H1 (cell line): ENCODE measurements around the gene GLRB. TPM values are rescaled to one million over a fixed set of nuclear protein-coding genes. Genes with fewer than 3 reads are reported as not detected.

ENCODE experiments used
- CTCF ChIA-PET: fragments of 300-600 bp; sonication (Branson Sonifier 250); formaldehyde crosslinking; loops from one replicate; lab custom pipeline; 2021; ENCODE audit not compliant: partially characterized antibody; lab: Charles Lee
- POLR2A ChIA-PET: fragments of 300-600 bp; sonication (Branson Sonifier 250); formaldehyde crosslinking; loops from one replicate; lab custom pipeline; 2021; ENCODE audit warnings: inconsistent platforms; ENCODE audit not compliant: partially characterized antibody; lab: Charles Lee
- DNase-seq, 2 experiments: peaks; one replicate each; pipeline versions ENCODE4 v3.0.0 to v3.0.0-alpha.2; 2010 to 2022; ENCODE audit warnings: low spot score in 2 of 2, low read depth in 1 of 2, mixed read lengths in 1 of 2
- FAIRE-seq: peaks from 2 replicates; lab custom pipeline; 2011; peaks lifted over from hg19 to GRCh38; lab: Jason Lieb, UNC
- H2AFZ ChIP-seq: 2 replicates; pipeline ENCODE4 v1.8.1; 2012; ENCODE audit warnings: low read length, inconsistent platforms
- H2AK5ac ChIP-seq: 2 replicates; pipeline ENCODE4 v1.6.1; 2013; ENCODE audit warnings: low read depth, low read length
- H2BK120ac ChIP-seq: replicated peaks from 2 replicates; pipeline ENCODE3; 2013; ENCODE audit warnings: low read depth, low read length, inconsistent platforms
- H2BK12ac ChIP-seq: 2 replicates; pipeline ENCODE4 v1.6.1; 2013; ENCODE audit warnings: low read depth, low read length
- H2BK15ac ChIP-seq: 2 replicates; pipeline ENCODE4 v1.6.1; 2013; ENCODE audit warnings: low read length
- H2BK20ac ChIP-seq: 2 replicates; pipeline ENCODE4 v1.6.1; 2013; ENCODE audit warnings: low read length
- H2BK5ac ChIP-seq: 2 replicates; pipeline ENCODE4 v1.6.1; 2013; ENCODE audit warnings: low read depth, low read length
- H3K14ac ChIP-seq: 2 replicates; pipeline ENCODE4 v1.6.1; 2013; ENCODE audit warnings: inconsistent platforms; ENCODE audit not compliant: insufficient read length
- H3K18ac ChIP-seq: 2 replicates; pipeline ENCODE4 v1.6.1; 2013; ENCODE audit warnings: low read length; ENCODE audit errors: extremely low read depth
- H3K23ac ChIP-seq: 2 replicates; pipeline ENCODE4 v1.6.1; 2013; ENCODE audit warnings: inconsistent platforms; ENCODE audit not compliant: insufficient read length
- H3K23me2 ChIP-seq: 2 replicates; pipeline ENCODE4 v1.6.1; 2013; ENCODE audit warnings: low read depth, low read length
- H3K27ac ChIP-seq: 2 replicates; pipeline ENCODE4 v1.6.1; 2011; ENCODE audit warnings: low read depth, low read length, inconsistent platforms
- H3K27me3 ChIP-seq, 4 experiments: replicated peaks in 1 of 4; 1 replicate in 1 of 4; 2 replicates in 3 of 4; pipeline versions ENCODE4 v1.6.1 to v1.8.1; 2011 to 2013; ENCODE audit warnings: low read length in 3 of 4, mild to moderate bottlenecking in 3 of 4, inconsistent platforms in 2 of 4, mixed read lengths in 2 of 4, moderate library complexity in 1 of 4; ENCODE audit not compliant: control insufficient read depth in 3 of 4, insufficient read depth in 3 of 4; ENCODE audit errors: extremely low read depth in 1 of 4
- H3K36me3 ChIP-seq, 4 experiments: 2 replicates each; pipeline versions ENCODE4 v1.6.1 to v1.8.1; 2011 to 2013; ENCODE audit warnings: mild to moderate bottlenecking in 4 of 4, low read length in 3 of 4, moderate library complexity in 2 of 4, control low read depth in 1 of 4, inconsistent platforms in 1 of 4; ENCODE audit not compliant: insufficient read depth in 4 of 4, control insufficient read depth in 2 of 4
- H3K4ac ChIP-seq: replicated peaks from 2 replicates; pipeline ENCODE3; 2013; ENCODE audit warnings: low read length, low read depth, mixed read lengths, inconsistent platforms; ENCODE audit not compliant: insufficient read length
- H3K4me1 ChIP-seq, 4 experiments: replicated peaks in 1 of 4; 1 replicate in 1 of 4; 2 replicates in 3 of 4; pipeline versions ENCODE4 v1.6.1 to v1.8.1; 2011 to 2013; ENCODE audit warnings: low read length in 3 of 4, inconsistent platforms in 2 of 4, mixed read lengths in 1 of 4; ENCODE audit not compliant: insufficient read depth in 4 of 4, control insufficient read depth in 3 of 4
- H3K4me2 ChIP-seq, 2 experiments: 2 replicates each; pipeline versions ENCODE4 v1.6.1 to v1.8.1; 2011 to 2013; ENCODE audit warnings: low read depth in 2 of 2, low read length in 2 of 2, control low read depth in 1 of 2, inconsistent platforms in 1 of 2, mild to moderate bottlenecking in 1 of 2; ENCODE audit not compliant: insufficient read depth in 1 of 2
- H3K4me3 ChIP-seq, 4 experiments: fragments of 200-600, 300-600 bp in 1 of 4; sonication (generic), shearing (Covaris generic), sonication (Bioruptor Twin) in 1 of 4; 2 replicates each; pipeline versions ENCODE4 v1.5.1 to v1.8.1; 2011 to 2016; ENCODE audit warnings: low read length in 4 of 4, low read depth in 3 of 4, control low read depth in 2 of 4, inconsistent platforms in 2 of 4, mild to moderate bottlenecking in 2 of 4, mixed read lengths in 1 of 4, moderate library complexity in 1 of 4; ENCODE audit not compliant: insufficient read depth in 2 of 4; ENCODE audit errors: extremely low read depth in 1 of 4
- H3K56ac ChIP-seq: replicated peaks from 2 replicates; pipeline ENCODE3; 2013; ENCODE audit warnings: low read depth, mild to moderate bottlenecking, mixed read lengths, low read length, inconsistent platforms; ENCODE audit not compliant: insufficient read length
- H3K79me1 ChIP-seq: 2 replicates; pipeline ENCODE4 v1.6.1; 2013; ENCODE audit warnings: low read depth, low read length, control low read depth
- H3K79me2 ChIP-seq, 2 experiments: 2 replicates each; pipeline versions ENCODE4 v1.6.1 to v1.8.1; 2012 to 2013; ENCODE audit warnings: low read length in 2 of 2, mild to moderate bottlenecking in 2 of 2, inconsistent platforms in 1 of 2; ENCODE audit not compliant: insufficient read depth in 2 of 2, control insufficient read depth in 1 of 2
- H3K9ac ChIP-seq, 4 experiments: replicated peaks in 1 of 4; 1 replicate in 1 of 4; 2 replicates in 3 of 4; pipeline versions ENCODE4 v1.6.1 to v1.8.1; 2011 to 2013; ENCODE audit warnings: low read depth in 3 of 4, low read length in 3 of 4, control low read depth in 2 of 4, mild to moderate bottlenecking in 2 of 4, moderate library complexity in 2 of 4, inconsistent platforms in 1 of 4; ENCODE audit errors: extremely low read depth in 1 of 4
- H3K9me3 ChIP-seq, 2 experiments: 2 replicates each; pipeline versions ENCODE4 v1.6.1 to v1.8.1; 2012 to 2013; ENCODE audit warnings: mild to moderate bottlenecking in 2 of 2, moderate library complexity in 2 of 2, control low read depth in 1 of 2, inconsistent platforms in 1 of 2, low read depth in 1 of 2, low read length in 1 of 2, mixed read lengths in 1 of 2; ENCODE audit not compliant: insufficient read depth in 2 of 2
- H4K20me1 ChIP-seq, 2 experiments: replicated peaks in 1 of 2; 2 replicates each; pipeline versions ENCODE3 to v1.8.1; 2011 to 2013; ENCODE audit warnings: inconsistent platforms in 2 of 2, low read length in 2 of 2, mild to moderate bottlenecking in 1 of 2; ENCODE audit not compliant: insufficient read depth in 2 of 2, control insufficient read depth in 1 of 2
- H4K5ac ChIP-seq: 2 replicates; pipeline ENCODE4 v1.6.1; 2013; ENCODE audit warnings: low read length, low read depth, mixed read lengths, inconsistent platforms; ENCODE audit not compliant: insufficient read length
- H4K8ac ChIP-seq: 2 replicates; pipeline ENCODE4 v1.8.0; 2013; ENCODE audit warnings: mild to moderate bottlenecking, moderate library complexity, low read length, inconsistent platforms; ENCODE audit not compliant: insufficient read depth; ENCODE audit errors: extremely low read depth
- H4K91ac ChIP-seq: replicated peaks from 2 replicates; pipeline ENCODE3; 2013; ENCODE audit warnings: low read length, mixed read lengths, inconsistent platforms; ENCODE audit not compliant: insufficient read length
- CBX5 ChIP-seq: fragments of 300-800, 300-1000 bp; sonication (generic); IDR thresholded peaks from 2 replicates; pipeline ENCODE4 v1.7.1; 2016; ENCODE audit warnings: antibody characterized with exemption, low read length, low read depth
- CBX8 ChIP-seq: fragments of 300-800, 300-1000 bp; sonication (generic); IDR thresholded peaks from 2 replicates; pipeline ENCODE4 v1.7.1; 2016; ENCODE audit warnings: low read depth, low read length, borderline replicate concordance
- EGR1 ChIP-seq: IDR thresholded peaks from 2 replicates; pipeline ENCODE4 v1.6.1; 2011; ENCODE audit warnings: low read depth, low read length, borderline replicate concordance
- EZH2 ChIP-seq: fragments of 200-600 bp; sonication (generic); IDR thresholded peaks from 2 replicates; pipeline ENCODE4 v1.7.1; 2012; ENCODE audit warnings: low read depth, mild to moderate bottlenecking, moderate library complexity, low read length, inconsistent platforms; ENCODE audit not compliant: severe bottlenecking
- FOSL1 ChIP-seq: IDR thresholded peaks from 2 replicates; pipeline ENCODE4 v1.6.1; 2011; ENCODE audit warnings: mild to moderate bottlenecking, low read depth, low read length, moderate library complexity; ENCODE audit not compliant: insufficient read depth
- HDAC2 ChIP-seq, 2 experiments: fragments of 300-600 bp in 1 of 2; sonication (generic) in 1 of 2; IDR thresholded peaks; 2 replicates each; pipeline ENCODE4 v1.6.1; 2011 to 2012; ENCODE audit warnings: low read depth in 2 of 2, low read length in 2 of 2, mild to moderate bottlenecking in 2 of 2, moderate library complexity in 2 of 2, borderline replicate concordance in 1 of 2, inconsistent platforms in 1 of 2
- POLR2AphosphoS5 ChIP-seq: IDR thresholded peaks from 2 replicates; pipeline ENCODE4 v1.6.1; 2011; ENCODE audit warnings: low read depth, low read length
- RBBP5 ChIP-seq: IDR thresholded peaks from 2 replicates; pipeline ENCODE4 v1.7.1; 2012; ENCODE audit warnings: low read depth, mild to moderate bottlenecking, inconsistent platforms, low read length, moderate library complexity, borderline replicate concordance
- SAP30 ChIP-seq: fragments of 300-600 bp; sonication (generic); IDR thresholded peaks from 2 replicates; pipeline ENCODE4 v1.7.1; 2012; ENCODE audit warnings: low read length, moderate library complexity, mild to moderate bottlenecking, inconsistent platforms; ENCODE audit not compliant: insufficient read depth, insufficient replicate concordance
- SIX5 ChIP-seq: IDR thresholded peaks from 2 replicates; pipeline ENCODE4 v1.6.1; 2011; ENCODE audit warnings: mild to moderate bottlenecking, low read depth, low read length
- TAF1 ChIP-seq: IDR thresholded peaks from 2 replicates; pipeline ENCODE4 v1.6.1; 2011; ENCODE audit warnings: mild to moderate bottlenecking, low read depth, low read length
- TBP ChIP-seq: IDR thresholded peaks from 2 replicates; pipeline ENCODE4 v1.6.1; 2011; ENCODE audit warnings: low read depth, low read length, improper control_type of control experiment
- TEAD4 ChIP-seq: IDR thresholded peaks from 2 replicates; pipeline ENCODE4 v1.6.1; 2012; ENCODE audit warnings: low read depth, low read length, inconsistent platforms, mixed read lengths
- WGBS, 2 experiments: shearing (Covaris generic) in 1 of 2; methylation state at CpG; one replicate each; pipeline versions ENCODE4 v1.1.6 to v1.1.7; 2013 to 2015; ENCODE audit warnings: low lambda C conversion rate in 2 of 2, mixed read lengths in 2 of 2, inconsistent platforms in 1 of 2, low coverage in 1 of 2, missing lambda C conversion rate in 1 of 2; ENCODE audit not compliant: insufficient replicate concordance in 2 of 2, insufficient coverage in 1 of 2, insufficient read length in 1 of 2; ENCODE audit errors: extremely low coverage in 1 of 2, missing lambda C conversion rate in 1 of 2; 5-methylcytosine and 5-hydroxymethylcytosine counted together
- polyA plus RNA-seq, 7 experiments: library from polyadenylated mRNA; depleted of rRNA in 3 of 7; stranded (reverse) in 5 of 7; unstranded in 2 of 7; fragments of >200 nt in 5 of 7; fragments of 200-250 nt in 2 of 7; gene quantifications; 1 replicate in 5 of 7; 2 replicates in 1 of 7; 4 replicates in 1 of 7; pipeline versions ENCODE4 v1.2.1 to v1.2.3, GENCODE V29; 2011 to 2013; ENCODE audit warnings: missing spikeins in 2 of 7, mixed read lengths in 2 of 7
- total RNA-seq: library from RNA; stranded (reverse); fragmentation: NEBNext Ultra II Directional; extraction: Animal tissue kit (Norgen Biotek cat#: 25700); gene quantifications from 2 replicates; pipeline ENCODE4 v1.2.1, GENCODE V29; 2021

GLRB gene
- total and polyA plus RNA-seq, 2 of the 8 experiments (the other 6 are each of a cell fraction or from before 2014, with no cell fraction given), result 0.33 to 1.1 TPM

GRCh38 chr4:157115613-157116335, 39.8 kb downstream of the GLRB start:
- Histone ChIP-seq H3K4ac (no peak overlapping the region), H3K27ac (no peak overlapping the region)
- POLR2A ChIA-PET, result no interaction called here
- TF ChIP-seq RBBP5, result no peak
- no peak for TF ChIP-seq CBX8
- no peak for TF ChIP-seq FOSL1
- no peak for TF ChIP-seq TBP
- TF ChIP-seq POLR2AphosphoS5, result no peak
- TF ChIP-seq SAP30, result no peak
- TF ChIP-seq EGR1, result no peak
- no peak for TF ChIP-seq EZH2
- no peak for TF ChIP-seq TEAD4
- no peak for TF ChIP-seq SIX5
- no peak for TF ChIP-seq TAF1
- no peak for TF ChIP-seq HDAC2 (IDR thresholded peaks at IDR 0.05; ENCODE audit: borderline replicate concordance in 1 of 2, low read depth in 2 of 2, low read length in 2 of 2)
- no peak for TF ChIP-seq CBX5

More at GRCh38 chr4:157115613-157116335, 39.8 kb downstream of the GLRB start:
- Histone ChIP-seq H2BK5ac (no peak overlapping the region), H4K20me1 (no peaks in the 10 kb centered on the region), H3K56ac (no peak overlapping the region), H4K8ac (no peak overlapping the region), H2BK15ac (no peak overlapping the region), H3K14ac (no peak overlapping the region), H2AK5ac (no peak overlapping the region), H3K79me2 (no peaks in the 10 kb centered on the region), H2BK12ac (no peak overlapping the region), H2BK20ac (no peak overlapping the region), H3K4me2 (no peak overlapping the region), H3K9me3 (no peaks in the 10 kb centered on the region), H3K23me2 (no peaks in the 10 kb centered on the region), H4K91ac (no peak overlapping the region), H3K4me3 (no peak overlapping the region), H3K18ac (no peak overlapping the region), H2BK120ac (no peak overlapping the region), H3K36me3 (no peaks in the 10 kb centered on the region), H3K79me1 (no peaks in the 10 kb centered on the region), H3K4me1 (no peaks in the 10 kb centered on the region), H3K9ac (no peak overlapping the region), H3K23ac (no peak overlapping the region), H2AFZ (no peak overlapping the region), H4K5ac (no peak overlapping the region), H3K27me3 (peaks cover 0 to 1% (median 0%) of the 10 kb centered on the region in 4 experiments; a peak in 1 of 7 replicates)
- 92% methylated on average over 3 of the region's 3 CpGs; no CpG with 5 or more reads in 1 of the 2 experiments for WGBS, 2 experiments
- no peak for FAIRE-seq
- no peak for DNase-seq
- CTCF ChIA-PET, result interaction anchor here (0.6 kb wide), 1 partner anchor 18 kb away, joined by 3 read pairs; no protein-coding TSS in a partner anchor
